OCI-LY1 (cell line): Measurements from ENCODE around the gene ITIH3.

Experiments used
- H2AFZ ChIP-seq: fragments of 200-600 bp; sonication (generic), shearing (Covaris generic); 2 replicates; pipeline ENCODE4 v1.6.0; 2014; ENCODE audit warnings: antibody characterized with exemption, mild to moderate bottlenecking, low read length
- H3F3A ChIP-seq: fragments of 200-600 bp; sonication (generic), shearing (Covaris generic); 2 replicates; pipeline ENCODE4 v1.6.0; 2014; ENCODE audit warnings: mild to moderate bottlenecking, antibody characterized with exemption, low read length, moderate library complexity; ENCODE audit not compliant: insufficient read depth
- H3K27ac ChIP-seq: fragments of 200-600 bp; sonication (generic); 2 replicates; pipeline ENCODE4 v1.5.1; 2014; ENCODE audit warnings: low read length, mixed run types, mild to moderate bottlenecking, low read depth; ENCODE audit not compliant: poor library complexity, severe bottlenecking
- H3K27me3 ChIP-seq: fragments of 200-600 bp; sonication (generic); 2 replicates; pipeline ENCODE4 v1.6.0; 2014; ENCODE audit warnings: antibody characterized with exemption, mild to moderate bottlenecking, low read length, moderate library complexity; ENCODE audit not compliant: insufficient read depth
- H3K36me3 ChIP-seq: fragments of 200-600 bp; sonication (generic); 2 replicates; pipeline ENCODE4 v1.6.1; 2014; ENCODE audit warnings: mild to moderate bottlenecking, antibody characterized with exemption, low read length, moderate library complexity, mixed read lengths; ENCODE audit not compliant: insufficient read depth
- H3K4me1 ChIP-seq: fragments of 200-600 bp; sonication (generic); 2 replicates; pipeline ENCODE4 v1.5.1; 2014; ENCODE audit warnings: mild to moderate bottlenecking, low read length, moderate library complexity; ENCODE audit not compliant: insufficient read depth, severe bottlenecking
- H3K4me2 ChIP-seq: fragments of 200-600 bp; sonication (generic), shearing (Covaris generic); 2 replicates; pipeline ENCODE4 v1.6.1; 2014; ENCODE audit warnings: low read length
- H3K4me3 ChIP-seq: fragments of 200-600 bp; sonication (generic); 2 replicates; pipeline ENCODE4 v1.5.1; 2014; ENCODE audit warnings: low read length, low read depth, mild to moderate bottlenecking, mixed read lengths; ENCODE audit not compliant: poor library complexity, severe bottlenecking
- H3K79me2 ChIP-seq: fragments of 200-600 bp; shearing (Covaris generic); 2 replicates; pipeline ENCODE4 v1.6.1; 2016; ENCODE audit warnings: mixed run types, low read length, mixed read lengths; ENCODE audit not compliant: insufficient read depth
- H3K9ac ChIP-seq: fragments of 200-600 bp; sonication (generic), shearing (Covaris generic); 2 replicates; pipeline ENCODE4 v1.6.1; 2014; ENCODE audit warnings: mild to moderate bottlenecking, low read length, mixed read lengths
- H3K9me2 ChIP-seq: fragments of 200-600 bp; sonication (generic), shearing (Covaris generic); 2 replicates; pipeline ENCODE4 v1.6.1; 2014; ENCODE audit warnings: low read depth, mild to moderate bottlenecking, low read length, mixed read lengths
- H3K9me3 ChIP-seq: fragments of 200-600 bp; shearing (Covaris generic); 2 replicates; pipeline ENCODE4 v1.6.1; 2014; ENCODE audit warnings: low read length, mixed read lengths
- H4K20me1 ChIP-seq: fragments of 200-600 bp; sonication (generic), shearing (Covaris generic); 2 replicates; pipeline ENCODE4 v1.6.0; 2016; ENCODE audit warnings: mild to moderate bottlenecking, low read length; ENCODE audit not compliant: insufficient read depth
- CTCF ChIP-seq: fragments of 200-600 bp; sonication (generic), shearing (Covaris generic); IDR thresholded peaks from 2 replicates; pipeline ENCODE4 v1.5.1; 2017; ENCODE audit warnings: mild to moderate bottlenecking, antibody characterized with exemption, low read length, moderate library complexity, mixed read lengths
- EZH2 ChIP-seq: fragments of 200-600 bp; sonication (generic), shearing (Covaris generic); IDR thresholded peaks from 2 replicates; pipeline ENCODE4 v1.8.0; 2017; ENCODE audit warnings: borderline replicate concordance, mixed run types, mild to moderate bottlenecking, antibody characterized with exemption, low read length, moderate library complexity, mixed read lengths

The ITIH3 gene

GRCh38 chr3:52824037-52824436 is 29.4 kb downstream of the ITIH3 start:
- H3K79me2 ChIP-seq = no peaks in the 10 kb centered on the region
- H3K9ac ChIP-seq = no peak overlapping the region
- no peaks in the 10 kb centered on the region for H4K20me1 ChIP-seq
- H3F3A ChIP-seq = no peaks in the 10 kb centered on the region
- no peaks in the 10 kb centered on the region for H3K4me1 ChIP-seq
- H3K36me3 ChIP-seq = no peaks in the 10 kb centered on the region
- H3K9me2 ChIP-seq = no peaks in the 10 kb centered on the region
- no peak overlapping the region for H3K27ac ChIP-seq
- no peak overlapping the region for H3K4me3 ChIP-seq
- H3K9me3 ChIP-seq = no peaks in the 10 kb centered on the region
- H2AFZ ChIP-seq = no peak overlapping the region
- no peaks in the 10 kb centered on the region for H3K27me3 ChIP-seq
- TF ChIP-seq EZH2 = no peak
- TF ChIP-seq CTCF = no peak
- H3K4me2 ChIP-seq = no peak overlapping the region

- no peaks in the 10 kb centered on the region for H4K20me1 ChIP-seq
- H3K9ac ChIP-seq = no peak overlapping the region
- H3K27me3 ChIP-seq = no peaks in the 10 kb centered on the region
- H3K79me2 ChIP-seq = no peaks in the 10 kb centered on the region
- H3K4me2 ChIP-seq = no peak overlapping the region
- H3K9me3 ChIP-seq = no peaks in the 10 kb centered on the region
- H3K4me3 ChIP-seq = no peak overlapping the region
- H3K36me3 ChIP-seq = no peaks in the 10 kb centered on the region
- TF ChIP-seq EZH2 (no peak), CTCF (no peak)
- H3F3A ChIP-seq = no peaks in the 10 kb centered on the region
- H2AFZ ChIP-seq = no peak overlapping the region
- H3K4me1 ChIP-seq = no peaks in the 10 kb centered on the region
- no peaks in the 10 kb centered on the region for H3K9me2 ChIP-seq
- H3K27ac ChIP-seq = no peak overlapping the region
Measured at GRCh38 chr3:52827441-52827840, 32.8 kb downstream of the ITIH3 start.

GRCh38 chr3:52827866-52828376 is 33.3 kb downstream of the ITIH3 start:
- Histone ChIP-seq H3K9ac (no peak overlapping the region), H4K20me1 (no peaks in the 10 kb centered on the region), H3F3A (no peaks in the 10 kb centered on the region), H3K27ac (no peak overlapping the region), H3K9me3 (no peaks in the 10 kb centered on the region), H2AFZ (no peak overlapping the region), H3K4me1 (no peaks in the 10 kb centered on the region), H3K9me2 (no peaks in the 10 kb centered on the region), H3K4me2 (no peak overlapping the region), H3K79me2 (no peaks in the 10 kb centered on the region), H3K4me3 (no peak overlapping the region), H3K36me3 (no peaks in the 10 kb centered on the region), H3K27me3 (no peaks in the 10 kb centered on the region)
- TF ChIP-seq CTCF (no peak), EZH2 (no peak)
